H9 (cell line): Measurements from ENCODE around the gene RBM19. TPM values are rescaled to one million over a fixed set of nuclear protein-coding genes. Genes with fewer than 3 reads are reported as not detected.

Source experiments
- DNase-seq: peaks from one replicate; pipeline ENCODE4 v3.0.0-alpha.2; 2017
- H2AFZ ChIP-seq: one replicate; pipeline ENCODE4 v1.6.1; 2013; ENCODE audit warnings: mild to moderate bottlenecking, low read length, control low read depth, moderate library complexity
- H2AK5ac ChIP-seq: 2 replicates; pipeline ENCODE4 v1.6.1; 2013; ENCODE audit warnings: low read length, control low read depth, mixed read lengths; ENCODE audit not compliant: insufficient read length
- H2BK120ac ChIP-seq: one replicate; pipeline ENCODE4 v1.6.1; 2013; ENCODE audit warnings: low read depth, mild to moderate bottlenecking, low read length, control low read depth, inconsistent platforms; ENCODE audit not compliant: poor library complexity, severe bottlenecking
- H2BK12ac ChIP-seq: 2 replicates; pipeline ENCODE4 v1.6.1; 2013; ENCODE audit warnings: low read length, control low read depth, mixed read lengths, low read depth; ENCODE audit not compliant: insufficient read length
- H2BK15ac ChIP-seq: 2 replicates; pipeline ENCODE4 v1.6.1; 2013; ENCODE audit warnings: low read depth, low read length, control low read depth
- H2BK20ac ChIP-seq: one replicate; pipeline ENCODE4 v1.6.1; 2013; ENCODE audit warnings: low read depth, mild to moderate bottlenecking, low read length, control low read depth, inconsistent platforms; ENCODE audit not compliant: poor library complexity, severe bottlenecking
- H2BK5ac ChIP-seq: 2 replicates; pipeline ENCODE4 v1.6.1; 2013; ENCODE audit warnings: low read length, control low read depth, mixed read lengths; ENCODE audit not compliant: insufficient read length
- H3K14ac ChIP-seq: 2 replicates; pipeline ENCODE4 v1.6.1; 2013; ENCODE audit warnings: low read length, control low read depth; ENCODE audit not compliant: insufficient read depth
- H3K18ac ChIP-seq: 2 replicates; pipeline ENCODE4 v1.6.1; 2013; ENCODE audit warnings: low read depth, mild to moderate bottlenecking, mixed read lengths, low read length, control low read depth; ENCODE audit not compliant: insufficient read length
- H3K23ac ChIP-seq: 2 replicates; pipeline ENCODE4 v1.6.1; 2013; ENCODE audit warnings: low read length, control low read depth, mixed read lengths, low read depth; ENCODE audit not compliant: insufficient read length
- H3K23me2 ChIP-seq: 2 replicates; pipeline ENCODE4 v1.6.1; 2013; ENCODE audit warnings: low read depth, mild to moderate bottlenecking, mixed read lengths, low read length, control low read depth; ENCODE audit not compliant: insufficient read length, poor library complexity, severe bottlenecking
- H3K27ac ChIP-seq: 2 replicates; pipeline ENCODE4 v1.5.1; 2013; ENCODE audit warnings: low read length, control low read depth, mixed read lengths, low read depth; ENCODE audit not compliant: insufficient read length
- H3K27me3 ChIP-seq: 2 replicates; pipeline ENCODE4 v1.6.1; 2013; ENCODE audit warnings: low read length, control low read depth, inconsistent platforms; ENCODE audit not compliant: insufficient read depth
- H3K4ac ChIP-seq: 2 replicates; pipeline ENCODE4 v1.6.1; 2013; ENCODE audit warnings: low read depth, mild to moderate bottlenecking, control low read depth, inconsistent platforms, low read length, moderate library complexity
- H3K4me1 ChIP-seq: 2 replicates; pipeline ENCODE4 v1.6.1; 2013; ENCODE audit warnings: low read length, control low read depth, inconsistent platforms; ENCODE audit not compliant: insufficient read depth
- H3K4me2 ChIP-seq: 2 replicates; pipeline ENCODE4 v1.6.1; 2013; ENCODE audit warnings: low read length, control low read depth, mixed read lengths; ENCODE audit not compliant: insufficient read length, insufficient read depth
- H3K56ac ChIP-seq: 2 replicates; pipeline ENCODE4 v1.6.1; 2013; ENCODE audit warnings: low read depth, mild to moderate bottlenecking, mixed read lengths, low read length, control low read depth; ENCODE audit not compliant: insufficient read length
- H3K79me1 ChIP-seq: 2 replicates; pipeline ENCODE4 v1.6.1; 2013; ENCODE audit warnings: low read depth, mild to moderate bottlenecking, moderate library complexity, low read length, control low read depth, inconsistent platforms; ENCODE audit not compliant: insufficient read depth, poor library complexity, severe bottlenecking
- H3K79me2 ChIP-seq: 2 replicates; pipeline ENCODE4 v1.6.1; 2013; ENCODE audit warnings: low read length, control low read depth, inconsistent platforms; ENCODE audit not compliant: insufficient read depth
- H3K9ac ChIP-seq: 2 replicates; pipeline ENCODE4 v1.6.1; 2013; ENCODE audit warnings: low read length, control low read depth, mixed read lengths; ENCODE audit not compliant: insufficient read length; ENCODE audit errors: extremely low read depth
- H3K9me3 ChIP-seq: one replicate; pipeline ENCODE4 v1.6.1; 2013; ENCODE audit warnings: low read depth, low read length, inconsistent platforms; ENCODE audit not compliant: control insufficient read depth
- H3T11ph ChIP-seq: one replicate; pipeline ENCODE4 v1.6.1; 2013; ENCODE audit warnings: mild to moderate bottlenecking, low read length, control low read depth, inconsistent platforms
- H4K20me1 ChIP-seq: one replicate; pipeline ENCODE4 v1.6.1; 2013; ENCODE audit not compliant: control insufficient read depth, insufficient read length, insufficient read depth
- H4K5ac ChIP-seq: 2 replicates; pipeline ENCODE4 v1.6.1; 2013; ENCODE audit warnings: low read depth, mild to moderate bottlenecking, mixed read lengths, low read length, control low read depth; ENCODE audit not compliant: insufficient read length
- H4K8ac ChIP-seq: replicated peaks from 2 replicates; pipeline ENCODE4 v1.6.1; 2013; ENCODE audit warnings: low read length, control low read depth, mixed read lengths, low read depth; ENCODE audit not compliant: insufficient read length
- H4K91ac ChIP-seq: 2 replicates; pipeline ENCODE4 v1.6.1; 2013; ENCODE audit warnings: low read depth, mild to moderate bottlenecking, moderate library complexity, mixed read lengths, low read length, control low read depth; ENCODE audit not compliant: insufficient read length
- H3K27ac Mint-ChIP-seq, 3 experiments: 2 replicates in 2 of 3; 3 replicates in 1 of 3; pipeline ENCODE4 v1.8.0; 2020 to 2021; ENCODE audit warnings: mixed read lengths in 3 of 3, mild to moderate bottlenecking in 1 of 3, moderate library complexity in 1 of 3
- H3K27me3 Mint-ChIP-seq: 2 replicates; pipeline ENCODE4 v1.8.0; 2021; ENCODE audit warnings: low read depth, mild to moderate bottlenecking, moderate library complexity, mixed read lengths
- H3K36me3 Mint-ChIP-seq, 3 experiments: 2 replicates in 2 of 3; 3 replicates in 1 of 3; pipeline ENCODE4 v1.8.0; 2020 to 2021; ENCODE audit warnings: low read depth in 3 of 3, mixed read lengths in 3 of 3; ENCODE audit not compliant: insufficient read depth in 1 of 3
- H3K4me1 Mint-ChIP-seq, 2 experiments: 2 replicates each; pipeline ENCODE4 v1.8.0; 2020; ENCODE audit warnings: mixed read lengths in 2 of 2
- H3K4me3 Mint-ChIP-seq, 2 experiments: 2 replicates in 1 of 2; 3 replicates in 1 of 2; pipeline ENCODE4 v1.8.0; 2020 to 2021; ENCODE audit warnings: mild to moderate bottlenecking in 2 of 2, mixed read lengths in 2 of 2, moderate library complexity in 1 of 2
- H3K9me3 Mint-ChIP-seq, 2 experiments: 2 replicates in 1 of 2; 3 replicates in 1 of 2; pipeline ENCODE4 v1.8.0; 2020; ENCODE audit warnings: mild to moderate bottlenecking in 2 of 2, mixed read lengths in 2 of 2, moderate library complexity in 1 of 2
- WGBS: extraction: QIAGEN DNeasy Blood & Tissue Kit; methylation state at CpG from one replicate; pipeline ENCODE4 v1.1.7; 2013; ENCODE audit warnings: missing lambda C conversion rate, low lambda C conversion rate, mixed read lengths; ENCODE audit not compliant: insufficient read length; ENCODE audit errors: extremely low coverage; 5-methylcytosine and 5-hydroxymethylcytosine counted together
- total RNA-seq: library from RNA; stranded (reverse); gene quantifications from 2 replicates; pipeline ENCODE4 v1.2.1, GENCODE V29; 2021
- TF ChIP-seq, protein P1 (sequence below): fragments of 200-600 bp; sonication (generic); conservative IDR thresholded peaks from 3 replicates; pipeline ENCODE4 v1.8.0; 2021; ENCODE audit warnings: antibody characterized with exemption, mild to moderate bottlenecking

The RBM19 gene
- total RNA-seq, 1 experiment from 2014 or later, result 32.2 TPM

DNA sequence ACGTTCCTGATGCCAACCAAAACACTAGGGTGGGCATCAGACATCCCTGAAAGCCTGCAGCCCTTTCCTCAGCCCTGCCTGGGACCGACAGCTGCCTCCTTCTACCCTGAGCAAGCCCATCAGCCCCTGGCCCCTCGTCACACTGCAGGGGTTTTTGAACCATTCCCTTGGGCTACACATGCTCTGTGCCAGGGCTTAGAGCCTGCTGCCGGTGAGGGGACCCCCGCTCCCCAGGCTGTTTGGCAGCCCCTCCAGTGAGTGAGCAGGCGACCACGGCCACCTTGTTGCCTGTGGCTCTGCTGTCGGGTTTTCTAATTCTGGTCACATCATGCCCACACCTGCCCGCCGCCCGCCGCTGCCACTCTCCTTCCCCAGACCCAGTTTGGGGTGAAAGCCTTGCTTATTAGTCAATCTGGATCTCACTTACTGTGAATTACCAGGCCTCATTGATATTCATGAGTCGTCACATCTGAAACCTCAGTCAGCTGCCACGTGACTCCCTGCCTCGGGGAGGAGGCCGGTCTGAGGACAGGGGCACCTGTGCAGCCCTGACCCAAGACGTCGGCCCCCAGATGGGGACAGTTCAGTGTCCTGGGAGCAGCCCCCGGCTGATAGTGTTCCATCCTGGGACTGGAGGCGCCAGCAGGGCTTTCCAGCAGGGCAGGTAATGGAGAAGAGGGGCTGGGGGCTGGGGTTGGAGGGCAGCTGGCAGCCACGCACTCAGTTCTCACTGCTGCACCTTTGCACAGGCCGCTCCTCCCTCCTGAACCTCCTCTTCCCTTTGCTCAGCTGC is 163.0 kb downstream of the RBM19 start:
- no peak overlapping the region for H4K5ac ChIP-seq
- H3K4me3 Mint-ChIP-seq, result no peak overlapping the region
- peaks cover 12% of the 10 kb centered on the region for H3K27me3 Mint-ChIP-seq

More for the DNA sequence above, 163.0 kb downstream of the RBM19 start:
- H3K18ac ChIP-seq, result no peak overlapping the region
- no peaks in the 10 kb centered on the region for H3K23me2 ChIP-seq
- Mint-ChIP-seq H3K9me3 (no peaks in the 10 kb centered on the region; a peak in 1 of 5 replicates), H3K4me1 (peaks cover 7 to 19% of the 10 kb centered on the region in 2 experiments), H3K36me3 (peaks cover 0 to 2% (median 0%) of the 10 kb centered on the region in 3 experiments; a peak in 2 of 7 replicates), H3K27ac (no peak overlapping the region; a peak in 1 of 7 replicates)
- no peaks in the 10 kb centered on the region for H3K4me1 ChIP-seq
- no peak overlapping the region for H3K23ac ChIP-seq
- H3K27me3 ChIP-seq, result no peaks in the 10 kb centered on the region
- H3K14ac ChIP-seq, result no peak overlapping the region
- DNase-seq, result no peak
- no peak overlapping the region for H2AFZ ChIP-seq
- no peaks in the 10 kb centered on the region for H3K79me1 ChIP-seq
- no peak overlapping the region for H3K4ac ChIP-seq
- no peak overlapping the region for H3K56ac ChIP-seq
- no peak overlapping the region for H3K9ac ChIP-seq
- H2BK20ac ChIP-seq, result no peak overlapping the region
- H3T11ph ChIP-seq, result no peak overlapping the region
- H4K91ac ChIP-seq, result no peak overlapping the region
- no peak overlapping the region for H3K27ac ChIP-seq
- no peaks in the 10 kb centered on the region for H4K20me1 ChIP-seq
- no peak overlapping the region for H2BK5ac ChIP-seq
- H2BK12ac ChIP-seq, result no peak overlapping the region
- H3K4me2 ChIP-seq, result no peak overlapping the region
- H2AK5ac ChIP-seq, result no peak overlapping the region
- H2BK15ac ChIP-seq, result no peak overlapping the region
- H3K79me2 ChIP-seq, result no peaks in the 10 kb centered on the region
- no CpG with 5 or more reads among the region's 22 CpGs for WGBS
- H3K9me3 ChIP-seq, result no peaks in the 10 kb centered on the region
- no peak overlapping the region for H4K8ac ChIP-seq
- TF ChIP-seq, protein P1, sequence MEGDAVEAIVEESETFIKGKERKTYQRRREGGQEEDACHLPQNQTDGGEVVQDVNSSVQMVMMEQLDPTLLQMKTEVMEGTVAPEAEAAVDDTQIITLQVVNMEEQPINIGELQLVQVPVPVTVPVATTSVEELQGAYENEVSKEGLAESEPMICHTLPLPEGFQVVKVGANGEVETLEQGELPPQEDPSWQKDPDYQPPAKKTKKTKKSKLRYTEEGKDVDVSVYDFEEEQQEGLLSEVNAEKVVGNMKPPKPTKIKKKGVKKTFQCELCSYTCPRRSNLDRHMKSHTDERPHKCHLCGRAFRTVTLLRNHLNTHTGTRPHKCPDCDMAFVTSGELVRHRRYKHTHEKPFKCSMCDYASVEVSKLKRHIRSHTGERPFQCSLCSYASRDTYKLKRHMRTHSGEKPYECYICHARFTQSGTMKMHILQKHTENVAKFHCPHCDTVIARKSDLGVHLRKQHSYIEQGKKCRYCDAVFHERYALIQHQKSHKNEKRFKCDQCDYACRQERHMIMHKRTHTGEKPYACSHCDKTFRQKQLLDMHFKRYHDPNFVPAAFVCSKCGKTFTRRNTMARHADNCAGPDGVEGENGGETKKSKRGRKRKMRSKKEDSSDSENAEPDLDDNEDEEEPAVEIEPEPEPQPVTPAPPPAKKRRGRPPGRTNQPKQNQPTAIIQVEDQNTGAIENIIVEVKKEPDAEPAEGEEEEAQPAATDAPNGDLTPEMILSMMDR, result no peak
- no peak overlapping the region for H2BK120ac ChIP-seq
